GM12892 (cell line): ENCODE measurements around the gene RALGPS1.

Experiments used
- DNase-seq: peaks from one replicate; pipeline ENCODE4 v3.0.0; 2011; ENCODE audit not compliant: insufficient read length
- FAIRE-seq: peaks from 2 replicates; lab custom pipeline; 2011; peaks lifted over from hg19 to GRCh38; lab: Jason Lieb, UNC
- POLR2A ChIP-seq: IDR thresholded peaks from 2 replicates; pipeline ENCODE4 v1.6.1; 2011; ENCODE audit warnings: low read depth, low read length, control low read depth
- POLR2AphosphoS5 ChIP-seq: IDR thresholded peaks from 2 replicates; pipeline ENCODE4 v1.6.1; 2011; ENCODE audit warnings: low read depth, low read length, control low read depth
- TAF1 ChIP-seq: IDR thresholded peaks from 2 replicates; pipeline ENCODE4 v1.6.1; 2011; ENCODE audit warnings: low read depth, mild to moderate bottlenecking, control low read depth, low read length, borderline replicate concordance

RALGPS1 gene

DNA sequence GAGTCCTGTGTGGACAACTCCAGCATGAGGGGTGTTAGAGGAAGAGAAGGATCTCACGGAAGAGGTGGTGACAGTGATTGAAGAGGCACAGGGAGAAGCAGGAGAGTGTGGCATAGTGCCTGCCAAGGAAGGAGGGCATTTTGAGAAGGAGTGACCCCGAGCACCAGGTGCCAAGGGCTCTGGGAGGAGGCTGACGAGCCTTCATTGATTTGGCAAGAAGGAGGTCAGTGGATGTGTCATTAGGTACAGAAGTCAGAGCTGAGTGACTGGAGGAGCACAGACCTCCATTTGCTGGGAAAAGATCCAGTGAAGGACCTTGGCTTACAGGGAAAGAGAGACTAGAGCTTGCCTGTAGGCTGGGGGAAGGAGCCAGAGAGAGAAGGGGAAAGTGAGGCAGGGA is 278.2 kb downstream of the RALGPS1 start:
- TF ChIP-seq POLR2A, result no peak
- TF ChIP-seq TAF1, result no peak
- no peak for TF ChIP-seq POLR2AphosphoS5
- no peak for DNase-seq
- no peak for FAIRE-seq

- DNase-seq (no peak), FAIRE-seq (no peak)
- TF ChIP-seq POLR2AphosphoS5 (no peak), POLR2A (no peak), TAF1 (no peak)
Observed at GRCh38 chr9:127193483-127193882, 278.9 kb downstream of the RALGPS1 start.

- FAIRE-seq, result no peak
- TF ChIP-seq POLR2A (no peak), TAF1 (no peak), POLR2AphosphoS5 (no peak)
- no peak for DNase-seq
Observed at GRCh38 chr9:127194881-127195713, 280.5 kb downstream of the RALGPS1 start.

- no peak for DNase-seq
- TF ChIP-seq TAF1 (no peak), POLR2AphosphoS5 (no peak)
- FAIRE-seq, result no peak
Observed at GRCh38 chr9:127195976-127196825, 281.6 kb downstream of the RALGPS1 start.

GRCh38 chr9:127196826-127197145 is 282.2 kb downstream of the RALGPS1 start:
- FAIRE-seq (no peak), DNase-seq (no peak)
- TF ChIP-seq TAF1 (no peak), POLR2A (no peak), POLR2AphosphoS5 (no peak)

- TF ChIP-seq POLR2AphosphoS5, result no peak
- no peak for TF ChIP-seq TAF1
- TF ChIP-seq POLR2A, result no peak
- FAIRE-seq (no peak), DNase-seq (no peak)
Observed at GRCh38 chr9:127197186-127197860, 282.7 kb downstream of the RALGPS1 start.

- TF ChIP-seq POLR2A (no peak), TAF1 (no peak), POLR2AphosphoS5 (no peak)
- DNase-seq, result no peak
- FAIRE-seq, result no peak
Observed at GRCh38 chr9:127197861-127198430, 283.4 kb downstream of the RALGPS1 start.

DNA sequence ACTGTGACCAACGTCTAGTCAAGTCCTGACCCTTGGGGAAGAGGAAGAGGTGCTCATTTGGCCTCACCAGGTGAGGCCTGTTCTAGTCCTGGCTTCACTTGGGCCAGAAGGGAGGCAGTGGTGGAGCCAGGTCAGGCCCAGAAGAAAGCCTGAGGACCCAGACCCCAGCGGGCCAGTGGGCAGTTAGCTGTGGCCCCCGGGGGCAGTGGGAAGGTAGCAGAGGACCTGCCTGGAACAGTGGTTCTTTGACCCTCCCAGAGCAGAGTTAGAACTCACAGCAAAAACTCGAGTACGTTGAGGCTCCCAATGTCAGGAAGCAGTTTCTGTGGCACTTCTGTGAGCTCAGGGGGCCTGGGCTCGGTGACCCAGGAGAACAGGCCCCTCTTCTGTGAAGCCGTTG is 284.0 kb downstream of the RALGPS1 start:
- DNase-seq (no peak), FAIRE-seq (no peak)
- TF ChIP-seq TAF1 (no peak), POLR2A (no peak), POLR2AphosphoS5 (no peak)

GRCh38 chr9:127199001-127199791 is 284.6 kb downstream of the RALGPS1 start:
- FAIRE-seq (peak; percentile 95), DNase-seq (peak; percentile 85)
- no peak for TF ChIP-seq POLR2A
- no peak for TF ChIP-seq POLR2AphosphoS5
- TF ChIP-seq TAF1, result no peak

GRCh38 chr9:127200106-127200862 is 285.7 kb downstream of the RALGPS1 start:
- DNase-seq (no peak), FAIRE-seq (no peak)
- no peak for TF ChIP-seq TAF1

DNA sequence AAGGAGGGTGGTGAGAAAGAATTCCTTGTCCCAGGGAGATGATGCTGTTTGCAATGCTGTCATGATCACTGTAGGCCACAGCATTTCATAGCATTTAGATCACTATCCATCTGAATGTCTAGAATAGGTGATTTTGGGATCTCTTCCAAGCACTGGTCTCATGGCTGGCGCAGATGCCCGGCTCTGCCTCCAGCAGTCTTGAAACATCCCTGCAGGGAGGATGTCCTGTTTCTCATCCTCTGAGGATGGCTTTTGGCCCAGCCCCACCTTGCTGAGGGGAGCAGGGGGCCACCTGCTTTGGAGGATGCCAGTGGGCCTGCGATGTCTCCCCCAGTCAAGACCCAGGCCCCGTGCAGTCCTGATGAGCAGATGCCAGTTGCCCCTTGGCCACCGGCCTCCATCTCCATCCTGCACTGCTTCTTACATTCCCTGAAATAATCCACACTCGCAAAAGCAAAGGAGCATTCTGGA is 286.5 kb downstream of the RALGPS1 start:
- DNase-seq (no peak), FAIRE-seq (no peak)

More for the DNA sequence above, 286.5 kb downstream of the RALGPS1 start:
- TF ChIP-seq POLR2A (no peak), TAF1 (no peak), POLR2AphosphoS5 (no peak)
